ENCODE results near the gene SPATS2. TPM values are rescaled to one million over a fixed set of nuclear protein-coding genes. Genes with fewer than 3 reads are reported as not detected.

SPATS2 gene
- total RNA-seq, 1 donor from 2014 or later = 21.3 TPM

- DNase-seq (ENCODE audit: low read depth) = peak; percentile 75
- TF ChIP-seq CTCF (IDR thresholded peaks at IDR 0.05; ENCODE audit: insufficient read depth, low read length, severe bottlenecking) = no peak
- no peak for FAIRE-seq
- H3K4me3 ChIP-seq (ENCODE audit: low read depth, low read length) = no peak overlapping the region
- H3K36me3 ChIP-seq (ENCODE audit: control insufficient read depth, insufficient read depth, low read length) = no peaks in the 10 kb centered on the region
- H3K27me3 ChIP-seq (ENCODE audit: control insufficient read depth, insufficient read depth, low read length) = peaks cover 18% of the 10 kb centered on the region
Observed at GRCh38 chr12:49540229-49541139, 173.2 kb downstream of the SPATS2 start.

- FAIRE-seq (no peak), DNase-seq (ENCODE audit: low read depth) (no peak)
- H3K4me3 ChIP-seq (ENCODE audit: low read depth, low read length) = no peak overlapping the region
- peaks cover 18% of the 10 kb centered on the region for H3K27me3 ChIP-seq (ENCODE audit: control insufficient read depth, insufficient read depth, low read length)
- TF ChIP-seq CTCF (IDR thresholded peaks at IDR 0.05; ENCODE audit: insufficient read depth, low read length, severe bottlenecking) = no peak
- H3K36me3 ChIP-seq (ENCODE audit: control insufficient read depth, insufficient read depth, low read length) = no peaks in the 10 kb centered on the region
Observed at GRCh38 chr12:49541140-49541861, 174.0 kb downstream of the SPATS2 start.

- TF ChIP-seq CTCF (IDR thresholded peaks at IDR 0.05; ENCODE audit: insufficient read depth, low read length, severe bottlenecking) = no peak
- no peak for FAIRE-seq
- Histone ChIP-seq H3K36me3 (ENCODE audit: control insufficient read depth, insufficient read depth, low read length) (no peaks in the 10 kb centered on the region), H3K27me3 (ENCODE audit: control insufficient read depth, insufficient read depth, low read length) (peaks cover 18% of the 10 kb centered on the region), H3K4me3 (ENCODE audit: low read depth, low read length) (no peak overlapping the region)
- no peak for DNase-seq (ENCODE audit: low read depth)
Observed at GRCh38 chr12:49541911-49542505, 174.7 kb downstream of the SPATS2 start.

- Histone ChIP-seq H3K4me3 (ENCODE audit: low read depth, low read length) (no peak overlapping the region), H3K27me3 (ENCODE audit: control insufficient read depth, insufficient read depth, low read length) (peaks cover 15% of the 10 kb centered on the region), H3K36me3 (ENCODE audit: control insufficient read depth, insufficient read depth, low read length) (no peaks in the 10 kb centered on the region)
- no peak for TF ChIP-seq CTCF (IDR thresholded peaks at IDR 0.05; ENCODE audit: insufficient read depth, low read length, severe bottlenecking)
- FAIRE-seq = no peak
- no peak for DNase-seq (ENCODE audit: low read depth)
Observed at GRCh38 chr12:49542592-49543160, 175.4 kb downstream of the SPATS2 start.

GRCh38 chr12:49543221-49543913 is 176.1 kb downstream of the SPATS2 start:
- DNase-seq (ENCODE audit: low read depth) = no peak
- Histone ChIP-seq H3K27me3 (ENCODE audit: control insufficient read depth, insufficient read depth, low read length) (peaks cover 13% of the 10 kb centered on the region), H3K36me3 (ENCODE audit: control insufficient read depth, insufficient read depth, low read length) (no peaks in the 10 kb centered on the region), H3K4me3 (ENCODE audit: low read depth, low read length) (no peak overlapping the region)
- no peak for TF ChIP-seq CTCF (IDR thresholded peaks at IDR 0.05; ENCODE audit: insufficient read depth, low read length, severe bottlenecking)
- no peak for FAIRE-seq
